ENCODE data around the gene INPP4B.

DNA sequence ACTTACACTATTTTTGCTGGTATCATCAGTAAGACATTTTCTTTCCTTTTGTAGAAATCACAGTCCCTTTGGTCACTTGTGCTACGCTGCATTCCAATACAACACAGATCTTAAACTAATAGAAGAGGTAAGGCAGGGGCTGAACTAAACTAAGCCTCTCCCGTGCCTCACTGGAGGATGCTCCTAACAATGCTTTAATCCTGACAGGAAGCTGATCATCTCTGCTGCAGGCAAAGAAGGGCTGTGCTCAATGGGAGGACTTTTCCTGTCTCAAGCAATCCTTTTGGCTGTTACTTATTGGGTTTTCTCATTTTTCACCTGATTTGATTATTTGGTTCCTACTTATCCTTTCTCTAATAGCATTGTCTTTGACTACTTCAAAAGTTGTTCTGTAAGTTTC, 583.1 kb downstream of the INPP4B start:
- TF ChIP-seq, protein P1, sequence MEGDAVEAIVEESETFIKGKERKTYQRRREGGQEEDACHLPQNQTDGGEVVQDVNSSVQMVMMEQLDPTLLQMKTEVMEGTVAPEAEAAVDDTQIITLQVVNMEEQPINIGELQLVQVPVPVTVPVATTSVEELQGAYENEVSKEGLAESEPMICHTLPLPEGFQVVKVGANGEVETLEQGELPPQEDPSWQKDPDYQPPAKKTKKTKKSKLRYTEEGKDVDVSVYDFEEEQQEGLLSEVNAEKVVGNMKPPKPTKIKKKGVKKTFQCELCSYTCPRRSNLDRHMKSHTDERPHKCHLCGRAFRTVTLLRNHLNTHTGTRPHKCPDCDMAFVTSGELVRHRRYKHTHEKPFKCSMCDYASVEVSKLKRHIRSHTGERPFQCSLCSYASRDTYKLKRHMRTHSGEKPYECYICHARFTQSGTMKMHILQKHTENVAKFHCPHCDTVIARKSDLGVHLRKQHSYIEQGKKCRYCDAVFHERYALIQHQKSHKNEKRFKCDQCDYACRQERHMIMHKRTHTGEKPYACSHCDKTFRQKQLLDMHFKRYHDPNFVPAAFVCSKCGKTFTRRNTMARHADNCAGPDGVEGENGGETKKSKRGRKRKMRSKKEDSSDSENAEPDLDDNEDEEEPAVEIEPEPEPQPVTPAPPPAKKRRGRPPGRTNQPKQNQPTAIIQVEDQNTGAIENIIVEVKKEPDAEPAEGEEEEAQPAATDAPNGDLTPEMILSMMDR (IDR thresholded peaks at IDR 0.05; ENCODE audit: low read depth, low read length) = no peak
- TF ChIP-seq EZH2phosphoT487 (IDR thresholded peaks at IDR 0.05; ENCODE audit: low read depth) = no peak
